AG09319 (cell line): ENCODE measurements around the gene RMDN3.

Experiments used
- DNase-seq: peaks from one replicate; pipeline ENCODE4 v3.0.0-alpha.2; 2010; ENCODE audit warnings: low read depth; ENCODE audit errors: extremely low read depth
- TF ChIP-seq, protein P1 (sequence below): IDR thresholded peaks from 2 replicates; pipeline ENCODE4 v1.5.1; 2011; ENCODE audit warnings: low read depth, mild to moderate bottlenecking, inconsistent platforms, low read length, moderate library complexity

Gene RMDN3

DNA sequence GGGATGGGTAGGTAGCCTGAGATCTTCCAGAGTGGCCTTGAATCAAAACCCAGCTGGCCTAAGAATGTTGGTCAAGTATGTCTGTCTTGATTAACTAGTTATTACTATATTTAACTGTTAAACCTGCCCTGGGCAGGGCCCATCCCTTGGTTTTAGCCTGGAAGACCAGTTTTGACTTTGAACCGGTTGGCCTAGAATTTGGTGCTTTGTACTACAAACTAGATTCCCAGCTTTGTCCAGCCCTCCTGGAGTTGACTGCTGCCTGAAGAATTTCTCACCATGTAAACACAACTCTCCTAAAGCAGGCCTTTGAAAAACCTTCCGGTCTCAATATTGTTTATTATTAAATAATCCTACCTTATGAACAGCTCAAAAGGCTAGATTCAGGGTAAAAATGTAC, 30.8 kb upstream of the RMDN3 start:
- TF ChIP-seq, protein P1, sequence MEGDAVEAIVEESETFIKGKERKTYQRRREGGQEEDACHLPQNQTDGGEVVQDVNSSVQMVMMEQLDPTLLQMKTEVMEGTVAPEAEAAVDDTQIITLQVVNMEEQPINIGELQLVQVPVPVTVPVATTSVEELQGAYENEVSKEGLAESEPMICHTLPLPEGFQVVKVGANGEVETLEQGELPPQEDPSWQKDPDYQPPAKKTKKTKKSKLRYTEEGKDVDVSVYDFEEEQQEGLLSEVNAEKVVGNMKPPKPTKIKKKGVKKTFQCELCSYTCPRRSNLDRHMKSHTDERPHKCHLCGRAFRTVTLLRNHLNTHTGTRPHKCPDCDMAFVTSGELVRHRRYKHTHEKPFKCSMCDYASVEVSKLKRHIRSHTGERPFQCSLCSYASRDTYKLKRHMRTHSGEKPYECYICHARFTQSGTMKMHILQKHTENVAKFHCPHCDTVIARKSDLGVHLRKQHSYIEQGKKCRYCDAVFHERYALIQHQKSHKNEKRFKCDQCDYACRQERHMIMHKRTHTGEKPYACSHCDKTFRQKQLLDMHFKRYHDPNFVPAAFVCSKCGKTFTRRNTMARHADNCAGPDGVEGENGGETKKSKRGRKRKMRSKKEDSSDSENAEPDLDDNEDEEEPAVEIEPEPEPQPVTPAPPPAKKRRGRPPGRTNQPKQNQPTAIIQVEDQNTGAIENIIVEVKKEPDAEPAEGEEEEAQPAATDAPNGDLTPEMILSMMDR, result no peak
- DNase-seq, result no peak

DNA sequence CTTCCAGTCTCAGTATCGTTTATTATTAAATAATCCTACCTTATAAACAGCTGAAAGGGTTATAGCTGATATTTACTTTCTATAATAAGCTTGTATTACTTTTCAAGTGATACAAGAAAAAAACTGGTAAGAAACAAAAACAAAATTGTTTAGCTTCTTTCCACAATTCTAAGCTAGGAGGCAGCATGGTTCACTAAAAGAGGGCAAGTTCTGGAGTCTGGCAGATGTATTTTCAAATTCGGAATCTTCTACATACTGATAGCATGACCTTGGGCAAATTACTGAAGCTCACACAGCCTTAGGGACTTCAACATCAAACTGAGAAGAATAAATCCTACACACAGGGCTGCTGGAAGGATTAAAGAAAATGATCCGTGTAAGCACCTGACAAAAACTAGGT, 30.1 kb upstream of the RMDN3 start:
- DNase-seq, result no peak
- TF ChIP-seq, protein P1, result no peak

DNA sequence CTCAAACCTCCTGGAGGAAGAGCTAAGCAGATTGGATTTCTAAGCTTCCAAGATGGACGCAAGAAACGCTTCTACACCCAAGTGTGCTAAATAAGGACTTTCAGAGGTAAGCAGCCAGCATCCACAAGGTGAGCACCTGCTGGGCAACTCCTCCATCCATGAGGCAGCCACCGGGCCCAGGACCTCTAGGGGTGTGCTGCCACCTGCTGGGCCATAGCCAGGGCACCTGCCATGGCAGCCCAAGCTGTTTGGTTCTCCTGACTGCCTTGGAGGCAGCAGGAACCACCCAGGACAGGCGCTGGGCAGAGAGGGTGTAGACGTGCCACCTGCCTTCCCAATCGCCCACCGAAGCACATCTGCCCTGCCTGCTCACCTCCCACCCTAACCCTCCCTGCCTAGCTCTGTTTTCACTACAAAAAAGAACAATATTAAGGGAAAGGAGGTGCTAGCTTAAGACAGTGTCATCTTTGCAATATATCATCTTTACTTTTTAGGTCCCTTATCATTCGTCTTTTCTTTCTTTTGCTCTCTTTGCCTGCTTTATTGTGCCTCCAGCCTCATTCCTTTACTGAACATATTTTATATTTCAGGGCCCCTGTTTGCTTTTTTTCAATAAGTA, 27.7 kb upstream of the RMDN3 start:
- DNase-seq, result no peak
- TF ChIP-seq, protein P1, result peak; percentile 20

DNA sequence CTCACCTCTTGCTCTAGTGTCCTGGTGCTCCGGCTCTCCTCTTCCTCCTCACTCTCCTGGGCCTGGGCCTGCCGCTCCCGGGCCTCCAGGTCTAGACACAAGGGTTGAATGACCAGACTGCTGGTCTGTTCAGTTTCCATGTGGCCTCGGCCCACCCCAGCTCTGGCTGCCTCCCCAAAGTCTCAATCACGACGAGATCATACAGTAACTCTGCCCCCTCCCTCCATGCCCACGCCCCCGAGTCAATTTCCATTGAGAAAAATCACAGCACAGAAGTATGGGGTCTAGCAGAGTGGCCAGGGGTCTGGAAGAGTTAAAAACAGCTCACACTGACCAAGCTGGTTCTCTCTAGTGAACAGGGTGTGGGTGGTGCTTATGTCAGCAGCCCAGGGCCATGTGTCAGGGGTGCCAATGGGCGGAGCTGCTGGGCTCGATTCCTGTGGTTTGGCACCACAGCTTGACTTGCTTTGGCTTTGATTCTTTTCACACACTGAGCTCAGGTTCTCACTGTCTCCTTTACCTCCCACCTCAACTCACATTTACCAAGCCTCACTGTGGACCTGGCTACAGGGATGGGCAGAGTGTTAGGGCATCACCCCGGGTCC, 21.6 kb upstream of the RMDN3 start:
- DNase-seq, result no peak
- TF ChIP-seq, protein P1, result no peak

DNA sequence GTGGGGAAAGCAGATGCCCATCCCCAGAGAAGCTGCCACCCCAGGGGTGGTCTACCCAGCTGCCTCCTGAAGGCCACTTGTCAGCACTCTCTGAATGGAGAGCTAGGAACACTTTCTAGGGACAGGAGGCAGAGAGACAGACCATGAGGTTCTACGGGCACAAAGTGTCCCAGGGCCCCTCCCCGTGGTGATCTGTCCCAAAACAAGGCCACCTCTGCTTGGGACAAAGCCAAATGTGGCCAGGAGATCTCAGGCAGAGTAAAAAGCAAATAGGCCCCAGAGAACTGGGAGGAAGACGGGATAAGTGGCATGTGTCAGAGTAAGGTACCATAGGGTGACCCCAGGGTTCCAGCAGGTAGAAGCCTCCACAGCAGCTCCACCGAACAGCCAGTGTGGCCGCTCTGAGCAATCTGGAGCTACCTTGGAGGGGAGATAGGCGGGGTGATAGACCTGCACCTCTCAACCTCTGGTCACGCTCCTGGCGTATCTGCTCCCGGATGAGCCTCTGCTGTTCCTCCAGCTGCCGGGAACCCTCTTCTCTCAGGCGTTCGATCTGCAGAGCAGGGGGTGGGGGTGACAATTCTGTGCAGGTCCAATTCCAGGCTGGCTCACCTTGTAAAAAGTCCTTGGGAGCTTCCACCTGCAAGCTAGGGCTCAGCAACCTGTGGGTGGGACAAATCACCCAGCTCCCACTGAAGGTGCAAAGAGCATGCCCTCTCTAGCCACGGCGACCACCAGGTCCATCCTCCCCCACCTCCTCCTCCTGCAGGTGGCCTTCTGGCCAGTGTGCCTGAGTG, 20.9 kb upstream of the RMDN3 start:
- TF ChIP-seq, protein P1, result no peak
- DNase-seq, result no peak

DNA sequence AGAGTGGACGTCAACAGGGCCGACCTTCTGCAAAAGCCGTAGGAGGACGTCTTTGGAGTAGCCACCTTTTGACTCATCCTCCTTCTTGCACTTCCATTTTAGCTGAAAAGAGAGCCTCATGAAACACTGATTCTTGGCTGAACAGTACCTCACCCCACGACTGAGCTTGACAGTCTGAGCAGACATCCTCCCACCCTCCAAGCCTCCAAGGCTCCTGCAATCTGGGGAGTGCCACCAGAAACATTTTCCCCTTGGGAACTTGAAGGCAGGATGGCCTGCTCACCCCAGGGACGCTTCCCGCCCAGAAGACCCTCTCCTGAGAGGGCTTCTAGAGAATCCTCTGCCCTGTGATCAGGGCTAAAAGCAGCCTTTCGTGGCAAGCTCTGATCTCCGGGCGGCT, 20.0 kb upstream of the RMDN3 start:
- DNase-seq, result no peak
- TF ChIP-seq, protein P1, result no peak

DNA sequence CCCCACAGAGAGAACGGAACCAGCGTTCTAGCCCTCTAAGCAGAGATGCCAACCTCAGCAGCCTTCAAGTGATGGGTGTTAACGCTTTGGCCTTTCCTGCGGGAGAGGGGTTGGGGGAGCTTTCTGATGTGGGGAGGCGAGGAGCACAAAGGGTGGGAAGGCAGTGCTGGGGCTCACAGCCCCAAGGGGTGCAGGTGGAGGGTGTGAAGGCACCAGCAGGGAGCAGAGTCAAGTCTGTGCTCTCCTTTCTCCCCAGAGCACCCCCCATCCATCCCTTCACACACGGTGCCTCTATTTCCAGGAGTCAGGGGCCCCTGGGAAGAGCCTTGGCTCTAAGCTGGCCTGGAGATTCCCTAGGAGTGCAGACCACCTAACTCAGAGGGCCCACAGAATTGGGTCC, 18.8 kb upstream of the RMDN3 start:
- DNase-seq, result no peak
- TF ChIP-seq, protein P1, result no peak
